IMR-90 (cell line): ENCODE measurements around the gene CHMP5. TPM values are rescaled to one million over a fixed set of nuclear protein-coding genes. Genes with fewer than 3 reads are reported as not detected.

Experiments used
- ATAC-seq: fragments of 200-7000 bp; cut with Tn5 transposase; 2 replicates; pipeline ENCODE4 v1.9.1; 2020; ENCODE audit warnings: low read depth, mild to moderate bottlenecking, moderate library complexity
- BruUV-seq: library from RNA; stranded (reverse); fragments of 400-500 nt; replicated peaks from 2 replicates; lab custom pipeline; 2021; lab: Mats Ljungman, UMichigan
- CTCF ChIA-PET: fragments of 300-600 bp; formaldehyde crosslinking; extraction: SDS; loops from one replicate; lab custom pipeline; 2021; ENCODE audit warnings: antibody characterized with exemption; lab: Yijun Ruan, JAX
- POLR2A ChIA-PET: fragments of 300-600 bp; sonication (Branson Sonifier 250); formaldehyde crosslinking; loops from one replicate; lab custom pipeline; 2022; ENCODE audit warnings: antibody characterized with exemption; ENCODE audit not compliant: unreplicated experiment; lab: Charles Lee
- DNase-seq: peaks from one replicate; pipeline ENCODE4 v3.0.0; 2013
- H2AFZ ChIP-seq: replicated peaks from 2 replicates; pipeline ENCODE3; 2013; ENCODE audit warnings: low read length, mild to moderate bottlenecking; ENCODE audit not compliant: poor library complexity
- H2AK5ac ChIP-seq: 2 replicates; pipeline ENCODE4 v1.6.1; 2013; ENCODE audit warnings: low read depth, low read length, inconsistent platforms
- H2AK9ac ChIP-seq: replicated peaks from 2 replicates; pipeline ENCODE3; 2013; ENCODE audit warnings: mild to moderate bottlenecking, low read depth, low read length, moderate library complexity; ENCODE audit not compliant: poor library complexity
- H2BK120ac ChIP-seq: 2 replicates; pipeline ENCODE4 v1.6.1; 2013; ENCODE audit warnings: low read depth, low read length, inconsistent platforms
- H2BK15ac ChIP-seq: 3 replicates; pipeline ENCODE4 v1.6.1; 2013; ENCODE audit warnings: low read depth, low read length, inconsistent platforms
- H2BK20ac ChIP-seq: 2 replicates; pipeline ENCODE4 v1.6.1; 2013; ENCODE audit warnings: low read depth, mild to moderate bottlenecking, inconsistent platforms, low read length, moderate library complexity
- H2BK5ac ChIP-seq: 2 replicates; pipeline ENCODE4 v1.6.1; 2013; ENCODE audit warnings: mild to moderate bottlenecking, low read depth, low read length, inconsistent platforms; ENCODE audit not compliant: poor library complexity, severe bottlenecking
- H3K14ac ChIP-seq: replicated peaks from 2 replicates; pipeline ENCODE4 v1.6.1; 2013; ENCODE audit warnings: low read depth, low read length, inconsistent platforms
- H3K18ac ChIP-seq: 2 replicates; pipeline ENCODE4 v1.6.1; 2013; ENCODE audit warnings: low read depth, low read length, control low read depth
- H3K23ac ChIP-seq: 2 replicates; pipeline ENCODE4 v1.6.1; 2013; ENCODE audit warnings: low read depth, low read length, inconsistent platforms
- H3K27ac ChIP-seq: 2 replicates; pipeline ENCODE4 v1.5.1; 2013; ENCODE audit warnings: mild to moderate bottlenecking, control low read depth, low read length; ENCODE audit not compliant: insufficient read depth
- H3K27me3 ChIP-seq: 2 replicates; pipeline ENCODE4 v1.6.1; 2013; ENCODE audit warnings: low read length; ENCODE audit not compliant: control insufficient read depth, insufficient read depth
- H3K36me3 ChIP-seq: 2 replicates; pipeline ENCODE4 v1.6.1; 2013; ENCODE audit warnings: low read length, mixed read lengths; ENCODE audit not compliant: control insufficient read depth, insufficient read depth
- H3K4ac ChIP-seq: 2 replicates; pipeline ENCODE4 v1.6.1; 2013; ENCODE audit warnings: low read depth, low read length, inconsistent platforms
- H3K4me1 ChIP-seq: 2 replicates; pipeline ENCODE4 v1.6.1; 2013; ENCODE audit warnings: low read length, mixed read lengths; ENCODE audit not compliant: control insufficient read depth, insufficient read depth
- H3K4me2 ChIP-seq: 2 replicates; pipeline ENCODE4 v1.6.1; 2013; ENCODE audit warnings: low read depth, mild to moderate bottlenecking, control low read depth, low read length, moderate library complexity
- H3K4me3 ChIP-seq: 2 replicates; pipeline ENCODE4 v1.5.1; 2013; ENCODE audit warnings: low read depth, mild to moderate bottlenecking, control low read depth, low read length, moderate library complexity; ENCODE audit not compliant: insufficient read depth
- H3K56ac ChIP-seq: 2 replicates; pipeline ENCODE4 v1.6.1; 2013; ENCODE audit warnings: low read length, inconsistent platforms; ENCODE audit not compliant: insufficient read depth; ENCODE audit errors: extremely low read depth
- H3K79me1 ChIP-seq, 2 experiments: 2 replicates each; pipeline ENCODE4 v1.6.1; 2013; ENCODE audit warnings: low read length in 2 of 2, inconsistent platforms in 1 of 2, low read depth in 1 of 2
- H3K9ac ChIP-seq: 2 replicates; pipeline ENCODE4 v1.6.1; 2013; ENCODE audit warnings: low read depth, low read length, control low read depth
- H3K9me1 ChIP-seq: 2 replicates; pipeline ENCODE4 v1.6.1; 2013; ENCODE audit warnings: low read length, inconsistent platforms; ENCODE audit not compliant: insufficient read depth
- H3K9me3 ChIP-seq: 2 replicates; pipeline ENCODE4 v1.6.1; 2013; ENCODE audit warnings: low read length; ENCODE audit not compliant: control insufficient read depth, insufficient read depth
- H4K20me1 ChIP-seq: 2 replicates; pipeline ENCODE4 v1.6.1; 2013; ENCODE audit warnings: low read length, inconsistent platforms; ENCODE audit not compliant: insufficient read depth
- H4K5ac ChIP-seq: 2 replicates; pipeline ENCODE4 v1.6.1; 2013; ENCODE audit warnings: mild to moderate bottlenecking, low read depth, low read length, control low read depth
- H4K8ac ChIP-seq, 2 experiments: 2 replicates each; pipeline ENCODE4 v1.6.1; 2013; ENCODE audit warnings: low read depth in 2 of 2, low read length in 2 of 2, control low read depth in 1 of 2, inconsistent platforms in 1 of 2
- H4K91ac ChIP-seq: 2 replicates; pipeline ENCODE4 v1.6.1; 2013; ENCODE audit warnings: low read depth, low read length, inconsistent platforms; ENCODE audit not compliant: insufficient read depth
- BHLHE40 ChIP-seq: fragments of 150-350 bp; IDR thresholded peaks from 2 replicates; pipeline ENCODE4 v1.6.1; 2016; ENCODE audit warnings: mild to moderate bottlenecking, low read depth, low read length
- FOS ChIP-seq: fragments of 150-350 bp; IDR thresholded peaks from 2 replicates; pipeline ENCODE4 v1.6.1; 2016; ENCODE audit warnings: low read depth, low read length
- SMC3 ChIP-seq: fragments of 150-350 bp; IDR thresholded peaks from 2 replicates; pipeline ENCODE4 v1.6.1; 2016; ENCODE audit warnings: low read depth, mild to moderate bottlenecking, antibody characterized with exemption, low read length, moderate library complexity
- whole genome bisulfite sequencing, 2 experiments: methylation state at CpG; one replicate each; pipeline versions ENCODE4 v1.1.5 to v1.1.7; 2013; ENCODE audit warnings: missing lambda C conversion rate in 2 of 2; ENCODE audit not compliant: insufficient read length in 1 of 2; ENCODE audit errors: extremely low coverage in 2 of 2; 5-methylcytosine and 5-hydroxymethylcytosine counted together
- dilution Hi-C: fragments of 300-500 bp; cut with HindIII; formaldehyde crosslinking; loops from one replicate; pipeline ENCODE4 v1.14.3; 2018; ENCODE audit warnings: low sequenced_read_pairs; ENCODE audit not compliant: unreplicated experiment
- in situ Hi-C: fragments of 300-500 bp; cut with MboI; formaldehyde crosslinking; loops from 3 replicates; pipeline ENCODE4 v1.14.3; 2019; ENCODE audit warnings: low sequenced_read_pairs, inconsistent platforms, mixed read lengths
- intact Hi-C: fragments of 100-400 bp; cut with micrococcal nuclease; formaldehyde crosslinking; loops from 2 replicates; pipeline ENCODE4 v1.10.0; 2022
- polyA plus RNA-seq, 3 experiments: library from polyadenylated mRNA; depleted of rRNA; stranded (reverse); fragments of >200 nt; gene quantifications; 2 replicates each; pipeline ENCODE4 v1.2.3, GENCODE V29; 2012; ENCODE audit warnings: low replicate concordance in 1 of 3
- total RNA-seq: library from RNA; depleted of rRNA; stranded (reverse); fragments of >200 nt; gene quantifications from 2 replicates; pipeline ENCODE4 v1.2.3, GENCODE V29; 2012

CHMP5 gene
- total and polyA plus RNA-seq, 2 of the 4 experiments (the other 2 are of a cell fraction), result 70.6 to 80.8 TPM

GRCh38 chr9:33309903-33310302, 45.1 kb downstream of the CHMP5 start:
- WGBS, 2 experiments, result no CpG with 5 or more reads among the region's 1 CpG
- Histone ChIP-seq H3K56ac (no peak overlapping the region), H3K27me3 (no peaks in the 10 kb centered on the region), H2BK120ac (no peak overlapping the region), H3K27ac (no peak overlapping the region), H2BK5ac (peak overlapping the region; percentile 84), H2BK20ac (peak overlapping the region; percentile 13; the same call in 1 of the 2 replicates), H3K23ac (no peak overlapping the region), H3K36me3 (peaks cover 47% of the 10 kb centered on the region), H3K4me1 (peaks cover 5% of the 10 kb centered on the region; the same call in 1 of the 2 replicates), H4K5ac (no peak overlapping the region), H2AK5ac (no peak overlapping the region), H4K20me1 (peaks cover 8% of the 10 kb centered on the region; the same call in 1 of the 2 replicates), H2AFZ (no peak overlapping the region), H2AK9ac (no peak overlapping the region), H3K79me1 (peaks cover 23 to 61% of the 10 kb centered on the region in 2 experiments), H3K9me3 (no peaks in the 10 kb centered on the region), H4K8ac (no peak overlapping the region), H3K4me3 (no peak overlapping the region), H3K4me2 (peak overlapping the region; percentile 37; the same call in 1 of the 2 replicates), H3K9me1 (peaks cover 18% of the 10 kb centered on the region; the same call in 1 of the 2 replicates), H3K4ac (no peak overlapping the region), H2BK15ac (no peak overlapping the region), H3K9ac (no peak overlapping the region), H4K91ac (no peak overlapping the region), H3K14ac (no peak overlapping the region), H3K18ac (no peak overlapping the region; the same call in 1 of the 2 replicates)
- BruUV-seq, result no TSS peak
- TF ChIP-seq FOS, result peak; percentile 31; the same call in 1 of the 2 replicates
- no peak for TF ChIP-seq BHLHE40
- TF ChIP-seq SMC3, result no peak
- dilution Hi-C loops (no loop called here), intact Hi-C loops (no loop called here), in situ Hi-C loops (no loop called here)
- POLR2A ChIA-PET, result no interaction called here
- ATAC-seq (peak; percentile 71), DNase-seq (peak; percentile 45)
- CTCF ChIA-PET, result interaction anchor here (0.8 to 1.5 kb wide), 2 partner anchors 10 to 40 kb away, joined by 3 to 5 read pairs; no protein-coding TSS in a partner anchor
